Activated B cell treated with CpG ODN at 0.5 μM for 24 hours (primary cell): ENCODE measurements around the gene ANKRD44. TPM values are rescaled to one million over a fixed set of nuclear protein-coding genes. Genes with fewer than 3 reads are reported as not detected.

ENCODE experiments used
- ATAC-seq: fragments of 200-7000 bp; cut with Tn5 transposase; one replicate; pipeline ENCODE4 v1.10.0; 2021; ENCODE audit warnings: low read depth, mild to moderate bottlenecking, moderate library complexity
- CTCF ChIA-PET: fragments of 350-600 bp; sonication (Branson Sonifier 250); formaldehyde crosslinking; loops from one replicate; lab custom pipeline; 2021; ENCODE audit warnings: antibody characterized with exemption; lab: Charles Lee
- POLR2A ChIA-PET: fragments of 350-600 bp; sonication (Branson Sonifier 250); formaldehyde crosslinking; loops from one replicate; lab custom pipeline; 2021; ENCODE audit warnings: antibody characterized with exemption; lab: Charles Lee
- DNase-seq: peaks from one replicate; pipeline ENCODE4 v3.0.0; 2022
- H3K27ac Mint-ChIP-seq: one replicate; pipeline ENCODE4 v1.8.0; 2020; ENCODE audit warnings: mixed read lengths
- H3K27me3 Mint-ChIP-seq: one replicate; pipeline ENCODE4 v1.8.0; 2021; ENCODE audit warnings: mixed read lengths
- H3K36me3 Mint-ChIP-seq: one replicate; pipeline ENCODE4 v1.8.0; 2021; ENCODE audit warnings: low read depth, mixed read lengths
- H3K4me1 Mint-ChIP-seq: one replicate; pipeline ENCODE4 v1.8.0; 2021; ENCODE audit warnings: mixed read lengths
- H3K4me3 Mint-ChIP-seq: one replicate; pipeline ENCODE4 v1.8.0; 2020; ENCODE audit warnings: mild to moderate bottlenecking, mixed read lengths
- H3K9me3 Mint-ChIP-seq: one replicate; pipeline ENCODE4 v1.8.0; 2020; ENCODE audit warnings: mixed read lengths
- intact Hi-C: fragments of 100-400 bp; cut with micrococcal nuclease; formaldehyde crosslinking; loops from one replicate; pipeline ENCODE4 v1.15.1; 2024
- total RNA-seq: library from RNA; stranded (reverse); gene quantifications from 2 replicates; pipeline ENCODE4 v1.2.3, GENCODE V29; 2022
- TF ChIP-seq, protein P1 (sequence below): fragments of 200-600 bp; IDR thresholded peaks from one replicate; pipeline ENCODE4 v1.8.0; 2022; ENCODE audit warnings: antibody characterized with exemption, mild to moderate bottlenecking

Gene ANKRD44
- total RNA-seq, 1 donor from 2014 or later = 185 TPM

DNA sequence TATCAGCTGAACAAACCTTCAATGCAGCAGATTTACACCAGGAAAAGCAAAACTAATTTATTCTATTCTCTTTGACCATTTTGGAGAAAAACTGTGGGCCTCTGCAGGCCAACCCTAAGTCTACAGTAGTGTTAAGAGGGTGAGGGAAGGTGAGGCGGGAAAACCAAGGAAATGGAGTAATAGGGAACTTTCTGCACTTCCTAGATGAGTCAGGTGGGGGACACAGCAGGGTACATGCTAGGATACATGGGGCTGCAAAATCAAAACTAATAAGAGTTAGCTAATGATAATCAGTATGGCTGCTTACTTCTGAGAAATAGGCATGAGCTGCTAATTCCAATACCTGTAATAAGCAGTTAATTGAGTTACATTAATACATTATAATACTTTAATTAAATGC is 318.1 kb downstream of the ANKRD44 start:
- no peak for ATAC-seq
- POLR2A ChIA-PET = no interaction called here
- H3K9me3 Mint-ChIP-seq = no peaks in the 10 kb centered on the region
- intact Hi-C loops = no loop called here
- H3K36me3 Mint-ChIP-seq = peaks cover 83% of the 10 kb centered on the region
- TF ChIP-seq, protein P1, sequence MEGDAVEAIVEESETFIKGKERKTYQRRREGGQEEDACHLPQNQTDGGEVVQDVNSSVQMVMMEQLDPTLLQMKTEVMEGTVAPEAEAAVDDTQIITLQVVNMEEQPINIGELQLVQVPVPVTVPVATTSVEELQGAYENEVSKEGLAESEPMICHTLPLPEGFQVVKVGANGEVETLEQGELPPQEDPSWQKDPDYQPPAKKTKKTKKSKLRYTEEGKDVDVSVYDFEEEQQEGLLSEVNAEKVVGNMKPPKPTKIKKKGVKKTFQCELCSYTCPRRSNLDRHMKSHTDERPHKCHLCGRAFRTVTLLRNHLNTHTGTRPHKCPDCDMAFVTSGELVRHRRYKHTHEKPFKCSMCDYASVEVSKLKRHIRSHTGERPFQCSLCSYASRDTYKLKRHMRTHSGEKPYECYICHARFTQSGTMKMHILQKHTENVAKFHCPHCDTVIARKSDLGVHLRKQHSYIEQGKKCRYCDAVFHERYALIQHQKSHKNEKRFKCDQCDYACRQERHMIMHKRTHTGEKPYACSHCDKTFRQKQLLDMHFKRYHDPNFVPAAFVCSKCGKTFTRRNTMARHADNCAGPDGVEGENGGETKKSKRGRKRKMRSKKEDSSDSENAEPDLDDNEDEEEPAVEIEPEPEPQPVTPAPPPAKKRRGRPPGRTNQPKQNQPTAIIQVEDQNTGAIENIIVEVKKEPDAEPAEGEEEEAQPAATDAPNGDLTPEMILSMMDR = no peak
- H3K27me3 Mint-ChIP-seq = no peaks in the 10 kb centered on the region
- no peak overlapping the region for H3K27ac Mint-ChIP-seq
- no peak for DNase-seq
- peaks cover 32% of the 10 kb centered on the region for H3K4me1 Mint-ChIP-seq
- CTCF ChIA-PET = no interaction called here
- H3K4me3 Mint-ChIP-seq = no peak overlapping the region

DNA sequence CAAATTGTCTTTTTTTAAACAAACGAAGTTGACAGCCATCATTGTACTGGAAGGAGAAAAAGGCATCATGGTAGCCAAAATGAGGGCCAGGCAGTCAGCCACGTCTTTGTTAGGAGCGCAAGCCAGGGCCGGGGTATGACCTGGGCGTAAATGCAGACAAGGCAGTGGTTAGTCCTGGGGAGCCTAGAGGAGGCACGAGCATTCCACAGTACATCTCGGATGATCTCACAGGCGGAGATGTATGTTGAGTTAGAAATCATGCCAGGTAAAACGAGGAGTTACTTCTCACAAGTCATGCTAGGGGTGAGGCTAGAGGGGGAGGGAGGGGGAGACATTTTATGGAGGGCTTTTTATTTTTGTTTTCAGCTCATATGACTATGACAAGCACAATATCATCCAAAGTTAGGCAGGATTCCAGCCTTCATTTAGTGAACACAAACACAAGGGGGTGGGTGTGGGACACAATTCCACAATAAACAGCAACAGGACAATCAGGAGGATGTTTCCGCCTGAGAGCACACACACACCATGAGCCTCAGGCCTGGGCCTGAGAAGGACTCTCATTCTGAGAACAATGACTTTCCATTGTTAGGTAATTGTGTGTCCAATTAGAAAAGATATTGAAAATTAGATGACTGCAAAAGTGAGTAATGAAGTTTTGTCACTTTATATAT is 319.7 kb downstream of the ANKRD44 start:
- CTCF ChIA-PET = no interaction called here
- POLR2A ChIA-PET = no interaction called here

GRCh38 chr2:196990092-196990491 is 320.5 kb downstream of the ANKRD44 start:
- peak overlapping the region; percentile 41 for H3K27ac Mint-ChIP-seq
- DNase-seq (no peak), ATAC-seq (no peak)
- H3K4me3 Mint-ChIP-seq = no peak overlapping the region
- H3K4me1 Mint-ChIP-seq = peaks cover 39% of the 10 kb centered on the region
- TF ChIP-seq, protein P1 = no peak
- intact Hi-C loops = no loop called here
- ChIA-PET CTCF (interaction anchor here (1.4 kb wide), 1 partner anchor 178 kb away, joined by 4 read pairs; no protein-coding TSS in a partner anchor), POLR2A (no interaction called here)
- peaks cover 77% of the 10 kb centered on the region for H3K36me3 Mint-ChIP-seq
- no peaks in the 10 kb centered on the region for H3K9me3 Mint-ChIP-seq
- no peaks in the 10 kb centered on the region for H3K27me3 Mint-ChIP-seq

More for the DNA sequence above, 319.7 kb downstream of the ANKRD44 start:
- Mint-ChIP-seq H3K27ac (no peak overlapping the region), H3K27me3 (no peaks in the 10 kb centered on the region), H3K4me3 (no peak overlapping the region), H3K9me3 (no peaks in the 10 kb centered on the region), H3K4me1 (peaks cover 35% of the 10 kb centered on the region), H3K36me3 (peaks cover 82% of the 10 kb centered on the region)
- TF ChIP-seq, protein P1 = no peak
- DNase-seq = no peak
- ATAC-seq = no peak
- intact Hi-C loops = no loop called here

- POLR2A ChIA-PET = interaction anchor here (0.6 kb wide), 1 partner anchor 37 kb away, joined by 3 read pairs; no protein-coding TSS in a partner anchor
- Mint-ChIP-seq H3K4me3 (no peak overlapping the region), H3K27me3 (no peaks in the 10 kb centered on the region)
Observed at GRCh38 chr2:196989496-196989895, 321.1 kb downstream of the ANKRD44 start.

DNA sequence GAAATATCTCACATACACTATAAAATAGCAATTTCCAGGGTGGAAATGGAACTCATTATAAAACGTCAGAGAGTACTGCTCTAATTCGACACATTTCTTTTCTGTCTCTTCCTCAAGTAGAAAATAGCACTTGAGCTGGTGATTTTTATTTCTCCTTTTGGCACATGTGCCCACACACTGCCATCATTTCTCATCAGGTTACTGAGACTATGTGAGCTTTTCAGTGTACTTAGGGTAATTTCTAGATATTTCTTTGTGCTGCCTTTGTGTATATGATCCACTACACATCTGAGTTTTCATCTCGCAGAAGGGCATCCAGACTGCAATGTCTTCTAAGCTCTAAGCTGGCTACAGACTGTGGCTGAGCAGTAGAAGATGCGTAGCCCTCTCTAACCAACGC is 321.9 kb downstream of the ANKRD44 start:
- Mint-ChIP-seq H3K36me3 (peaks cover 63% of the 10 kb centered on the region), H3K27ac (peak overlapping the region; percentile 25), H3K4me1 (peaks cover 39% of the 10 kb centered on the region), H3K9me3 (no peaks in the 10 kb centered on the region), H3K27me3 (no peaks in the 10 kb centered on the region), H3K4me3 (no peak overlapping the region)
- TF ChIP-seq, protein P1 = no peak
- CTCF ChIA-PET = interaction anchor here (0.8 kb wide), 1 partner anchor 12 kb away, joined by 3 read pairs; no protein-coding TSS in a partner anchor
- POLR2A ChIA-PET = no interaction called here
- no peak for ATAC-seq
- no peak for DNase-seq
- intact Hi-C loops = no loop called here

More at GRCh38 chr2:196989496-196989895, 321.1 kb downstream of the ANKRD44 start:
- CTCF ChIA-PET = interaction anchor here (1.4 kb wide), 1 partner anchor 179 kb away, joined by 4 read pairs; no protein-coding TSS in a partner anchor
- ATAC-seq (no peak), DNase-seq (no peak)
- Mint-ChIP-seq H3K36me3 (peaks cover 72% of the 10 kb centered on the region), H3K27ac (no peak overlapping the region), H3K4me1 (peaks cover 39% of the 10 kb centered on the region), H3K9me3 (no peaks in the 10 kb centered on the region)
- intact Hi-C loops = no loop called here
- TF ChIP-seq, protein P1 = no peak
